Caco-2 (cell line): ENCODE data around the gene SCAP. TPM values are rescaled to one million over a fixed set of nuclear protein-coding genes. Genes with fewer than 3 reads are reported as not detected.

Experiments used
- BruUV-seq: library from RNA; stranded (reverse); fragments of 400-500 nt; replicated peaks from 2 replicates; lab custom pipeline; 2021; lab: Mats Ljungman, UMichigan
- CTCF ChIA-PET: fragments of 300-600 bp; sonication (Branson Sonifier 250); formaldehyde crosslinking; loops from one replicate; lab custom pipeline; 2022; ENCODE audit warnings: antibody characterized with exemption; lab: Charles Lee
- POLR2A ChIA-PET: fragments of 300-600 bp; sonication (Branson Sonifier 250); formaldehyde crosslinking; loops from one replicate; lab custom pipeline; 2022; ENCODE audit warnings: antibody characterized with exemption; lab: Charles Lee
- DNase-seq, 2 experiments: peaks; one replicate each; pipeline versions ENCODE4 v3.0.0 to v3.0.0-alpha.2; 2020 to 2022
- H3K27me3 ChIP-seq: replicated peaks from 2 replicates; pipeline ENCODE4 v1.6.0; 2011; ENCODE audit warnings: low read length; ENCODE audit not compliant: control insufficient read depth, insufficient read depth
- H3K36me3 ChIP-seq: 2 replicates; pipeline ENCODE4 v1.5.1; 2011; ENCODE audit warnings: low read length; ENCODE audit not compliant: control insufficient read depth, insufficient read depth
- H3K4me1 ChIP-seq: fragments of 250-450 bp; sonication (Bioruptor Pico); 2 replicates; pipeline ENCODE4 v1.5.1; 2020; ENCODE audit warnings: mild to moderate bottlenecking
- H3K4me3 ChIP-seq: 2 replicates; pipeline ENCODE4 v1.5.1; 2011; ENCODE audit warnings: low read depth, mild to moderate bottlenecking, control low read depth, low read length
- H3K9me3 ChIP-seq: fragments of 250-450 bp; sonication (Bioruptor Pico); 2 replicates; pipeline ENCODE4 v1.5.1; 2020; ENCODE audit warnings: mild to moderate bottlenecking, moderate library complexity
- H3K27ac Mint-ChIP-seq: one replicate; pipeline ENCODE4 v1.8.0; 2022; ENCODE audit warnings: mixed read lengths; ENCODE audit not compliant: unreplicated experiment
- H3K27me3 Mint-ChIP-seq: one replicate; pipeline ENCODE4 v1.8.0; 2022; ENCODE audit warnings: mixed read lengths; ENCODE audit not compliant: insufficient read depth, unreplicated experiment
- H3K36me3 Mint-ChIP-seq: one replicate; pipeline ENCODE4 v1.8.0; 2022; ENCODE audit warnings: mild to moderate bottlenecking, mixed read lengths; ENCODE audit not compliant: insufficient read depth, unreplicated experiment
- H3K4me1 Mint-ChIP-seq: one replicate; pipeline ENCODE4 v1.8.0; 2022; ENCODE audit warnings: low read depth, mixed read lengths; ENCODE audit not compliant: unreplicated experiment
- H3K4me3 Mint-ChIP-seq: one replicate; pipeline ENCODE4 v1.8.0; 2022; ENCODE audit warnings: mild to moderate bottlenecking, moderate library complexity, mixed read lengths; ENCODE audit not compliant: unreplicated experiment
- H3K9me3 Mint-ChIP-seq: one replicate; pipeline ENCODE4 v1.8.0; 2022; ENCODE audit warnings: mixed read lengths; ENCODE audit not compliant: unreplicated experiment
- CTCF ChIP-seq, 2 experiments: fragments of 200-600 bp in 1 of 2; IDR thresholded peaks; 1 replicate in 1 of 2; 2 replicates in 1 of 2; pipeline versions ENCODE4 v1.5.1 to v1.8.0; 2011 to 2022; ENCODE audit warnings: antibody characterized with exemption in 1 of 2, control low read depth in 1 of 2, inconsistent platforms in 1 of 2, low read depth in 1 of 2, low read length in 1 of 2, mild to moderate bottlenecking in 1 of 2, moderate library complexity in 1 of 2; ENCODE audit not compliant: insufficient read depth in 1 of 2, severe bottlenecking in 1 of 2, unreplicated experiment in 1 of 2
- intact Hi-C: fragments of 100-400 bp; cut with micrococcal nuclease; formaldehyde crosslinking; loops from one replicate; pipeline ENCODE4 v1.10.0; 2022; ENCODE audit not compliant: unreplicated experiment
- total RNA-seq: library from RNA; stranded (reverse); gene quantifications from 2 replicates; pipeline ENCODE4 v1.2.3, GENCODE V29; 2022

The SCAP gene
- total RNA-seq, 1 experiment from 2014 or later, result 115 TPM

DNA sequence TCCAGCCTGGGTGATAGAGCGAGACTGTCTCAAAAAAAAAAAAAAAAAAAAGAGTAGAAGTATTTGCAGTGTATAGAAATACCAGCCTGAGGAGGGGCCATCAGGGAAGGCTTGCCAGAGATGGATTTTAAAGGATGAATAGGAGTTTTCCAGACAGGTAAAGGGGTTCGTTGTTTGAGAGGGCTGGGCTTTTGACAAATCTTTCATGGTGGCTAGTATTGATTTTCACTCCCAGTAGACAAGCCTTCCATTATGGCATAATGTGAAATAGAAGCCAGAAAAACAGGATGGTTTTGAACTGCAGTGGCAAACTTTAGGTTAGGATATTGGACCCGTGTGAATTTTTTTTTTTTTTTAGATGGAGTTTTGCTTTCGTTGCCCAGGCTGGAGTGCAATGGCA is 91.3 kb downstream of the SCAP start:
- Mint-ChIP-seq H3K4me1 (peaks cover 28% of the 10 kb centered on the region), H3K36me3 (peaks cover 56% of the 10 kb centered on the region)

GRCh38 chr3:47381317-47382157 is 94.2 kb downstream of the SCAP start:
- no peaks in the 10 kb centered on the region for H3K27me3 Mint-ChIP-seq
- no peaks in the 10 kb centered on the region for H3K27me3 ChIP-seq
- H3K36me3 ChIP-seq, result peaks cover 1% of the 10 kb centered on the region; the same call in 1 of the 2 replicates
- H3K9me3 ChIP-seq, result no peaks in the 10 kb centered on the region
- peaks cover 28% of the 10 kb centered on the region for H3K4me1 Mint-ChIP-seq
- peak; percentile 87 to 89 for DNase-seq
- peaks cover 49% of the 10 kb centered on the region for H3K36me3 Mint-ChIP-seq
- no peak for TF ChIP-seq CTCF (IDR thresholded peaks at IDR 0.05; ENCODE audit: insufficient read depth in 1 of 2, low read depth in 1 of 2, low read length in 1 of 2, severe bottlenecking in 1 of 2, unreplicated experiment in 1 of 2)
- peak overlapping the region; percentile 89 for H3K4me3 Mint-ChIP-seq
- peaks cover 33% of the 10 kb centered on the region for H3K4me1 ChIP-seq
- peak overlapping the region; percentile 76 for H3K4me3 ChIP-seq
- TSS peak; percentile 56 for BruUV-seq
- CTCF ChIA-PET, result interaction anchor here (0.9 to 1.3 kb wide), 4 partner anchors 13 to 131 kb away, joined by 3 to 5 read pairs (median 4); partner anchors contain the start of gene SCAP
- intact Hi-C loops, result loop anchor here (10.0 kb wide), 1 partner anchor 97 kb away; the partner anchor contains the start of genes KIF9 and KLHL18
- peak overlapping the region; percentile 97 for H3K27ac Mint-ChIP-seq
- POLR2A ChIA-PET, result interaction anchor here (1.0 to 1.5 kb wide), 4 partner anchors 13 to 99 kb away, joined by 3 to 15 read pairs (median 4); partner anchors contain the start of gene KLHL18
- no peaks in the 10 kb centered on the region for H3K9me3 Mint-ChIP-seq

More for the DNA sequence above, 91.3 kb downstream of the SCAP start:
- no peak for DNase-seq
- Histone ChIP-seq H3K9me3 (no peaks in the 10 kb centered on the region), H3K4me1 (peaks cover 32% of the 10 kb centered on the region), H3K4me3 (no peak overlapping the region), H3K27me3 (no peaks in the 10 kb centered on the region), H3K36me3 (peaks cover 1% of the 10 kb centered on the region; the same call in 1 of the 2 replicates)
- TF ChIP-seq CTCF (IDR thresholded peaks at IDR 0.05; ENCODE audit: insufficient read depth in 1 of 2, low read depth in 1 of 2, low read length in 1 of 2, severe bottlenecking in 1 of 2, unreplicated experiment in 1 of 2), result no peak
- intact Hi-C loops, result loop anchor here (10.0 kb wide), 1 partner anchor 100 kb away; the partner anchor contains the start of genes KIF9 and KLHL18
- Mint-ChIP-seq H3K27me3 (no peaks in the 10 kb centered on the region), H3K4me3 (no peak overlapping the region), H3K27ac (no peak overlapping the region), H3K9me3 (no peaks in the 10 kb centered on the region)
- BruUV-seq, result no TSS peak
- ChIA-PET POLR2A (no interaction called here), CTCF (interaction anchor here (1.0 kb wide), 1 partner anchor 404 kb away, joined by 3 read pairs; no protein-coding TSS in a partner anchor)
